NCI-H82 (cell line): ENCODE measurements around the gene DDI1.
A peak's percentile ranks its signal among the peaks of the same experiment; 100 is the strongest.

Experiments
- DNase-seq: peaks from one replicate; lab custom pipeline; 2025; lab: John Stamatoyannopoulos, UW

Gene DDI1

DNA sequence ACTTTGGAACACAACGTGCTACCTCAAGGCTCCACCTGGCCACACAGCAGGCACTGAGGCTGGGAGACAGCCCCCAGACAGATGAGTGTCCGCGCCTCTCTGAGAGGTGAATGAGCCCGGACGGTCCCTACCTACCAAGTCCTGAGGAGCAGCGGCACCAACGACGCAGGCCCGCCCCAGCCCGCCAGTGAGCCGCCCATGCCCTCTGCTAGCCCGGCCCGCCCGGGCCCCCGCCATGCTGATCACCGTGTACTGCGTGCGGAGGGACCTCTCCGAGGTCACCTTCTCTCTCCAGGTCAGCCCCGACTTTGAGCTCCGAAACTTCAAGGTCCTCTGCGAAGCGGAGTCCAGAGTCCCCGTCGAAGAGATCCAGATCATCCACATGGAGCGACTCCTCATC, at the start of gene DDI1:
Gene DDI1 (plus strand): TSS at position 53 of the 400 bp plus-strand sequence. CDS start 183 bp downstream, at position 236.
- DNase-seq = no peak

DNA sequence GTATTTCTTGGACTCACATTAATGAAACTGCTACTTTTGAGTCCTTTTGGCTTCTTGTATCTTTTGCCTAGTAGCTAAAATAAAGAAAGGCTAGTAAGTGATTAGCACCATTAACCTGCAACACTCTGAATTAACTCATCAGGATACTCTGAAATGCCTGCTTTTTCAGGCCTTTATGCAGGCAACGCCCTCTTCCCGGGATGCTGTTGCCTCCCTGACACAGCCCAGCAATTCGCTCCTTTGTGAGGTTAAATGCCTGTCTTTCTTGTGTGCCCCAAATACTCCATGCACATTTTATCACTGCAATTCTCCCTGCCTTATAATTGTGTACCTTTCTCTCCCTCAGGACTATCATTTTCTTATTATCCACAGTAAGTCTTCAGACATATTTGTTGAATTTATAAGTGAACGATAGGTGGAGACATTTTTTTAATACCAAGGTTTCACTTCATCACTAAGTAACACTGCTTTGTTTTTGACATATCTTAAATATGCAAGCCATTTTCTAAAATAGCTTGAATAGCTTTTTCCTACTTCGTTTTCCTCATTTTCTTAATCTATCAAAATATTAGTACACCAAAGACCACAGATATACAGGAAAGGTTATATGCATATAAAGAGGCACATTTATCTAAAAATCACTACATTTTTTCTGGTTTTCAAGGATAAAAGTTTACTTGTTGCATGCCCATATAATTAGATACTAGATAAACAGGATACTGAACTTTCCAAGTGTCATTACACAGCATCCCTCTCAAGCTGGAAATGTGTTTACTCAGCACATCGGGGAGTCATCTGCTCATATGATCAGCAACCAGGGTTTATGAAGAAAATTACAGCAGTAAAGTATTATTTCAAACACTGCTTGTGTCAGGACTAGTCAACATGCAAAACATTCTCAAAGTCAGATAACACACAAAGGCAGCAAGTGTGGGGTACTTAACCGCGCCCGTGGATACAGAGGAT, 48.5 kb upstream of the DDI1 start:
- DNase-seq = no peak

GRCh38 chr11:103988595-103988969, 47.9 kb upstream of the DDI1 start:
- peak; percentile 4 for DNase-seq

DNA sequence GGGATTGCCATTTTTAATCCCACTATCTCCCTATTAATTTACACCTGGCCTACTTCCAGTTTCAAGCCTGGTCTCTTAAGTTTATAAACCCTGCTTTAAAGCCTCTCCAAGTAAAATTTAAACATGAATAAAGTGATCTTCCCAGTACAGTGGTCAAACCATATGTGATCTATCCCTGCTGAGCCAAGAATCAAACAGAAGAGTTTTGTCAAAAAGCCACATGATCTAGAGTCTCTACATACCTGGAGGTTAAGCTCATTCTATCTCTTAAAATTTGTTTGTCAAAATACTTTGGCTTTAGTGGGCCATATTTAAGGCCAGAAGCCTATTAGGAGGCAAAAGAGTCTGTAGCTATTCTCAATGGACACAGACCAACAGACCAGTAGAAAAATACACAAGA, 42.9 kb upstream of the DDI1 start:
- no peak for DNase-seq

DNA sequence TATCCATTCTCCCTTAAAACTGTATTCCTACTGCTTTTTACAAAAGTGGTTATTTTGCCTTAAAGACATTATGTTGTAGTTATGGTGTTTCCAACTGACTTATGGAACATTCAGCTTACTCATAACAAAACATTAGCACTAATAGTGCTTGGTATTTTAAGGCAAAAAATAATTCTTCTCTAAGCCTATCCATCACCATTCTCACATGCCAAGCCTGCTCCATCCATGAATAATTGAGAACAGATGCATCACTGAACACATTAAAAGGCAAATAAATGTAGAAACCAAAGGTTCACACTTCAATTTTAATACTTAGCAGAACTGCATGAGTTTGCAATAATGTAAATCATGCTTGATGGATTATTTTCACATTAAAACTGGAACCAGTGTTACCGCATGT, 42.3 kb upstream of the DDI1 start:
- no peak for DNase-seq

DNA sequence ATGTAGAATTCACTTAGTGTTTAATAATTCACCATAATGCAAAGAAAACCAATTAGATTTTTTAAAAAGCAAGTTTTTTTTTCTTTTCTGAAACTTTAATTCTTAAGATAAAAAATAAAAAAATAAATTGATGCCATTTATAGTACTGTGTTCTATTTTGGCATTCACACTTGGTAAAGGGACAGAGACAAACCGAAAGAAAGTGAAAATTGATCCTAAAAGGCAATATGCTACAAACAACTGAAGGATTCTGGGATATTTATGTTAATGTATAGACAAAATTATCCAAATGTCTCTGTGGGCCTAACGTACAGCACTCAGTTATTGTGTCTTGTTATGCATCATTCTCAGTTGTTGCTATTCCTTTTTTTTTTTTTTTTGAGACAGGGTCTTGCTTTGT, 41.9 kb upstream of the DDI1 start:
- DNase-seq = no peak

GRCh38 chr11:103995896-103996295, 40.5 kb upstream of the DDI1 start:
- DNase-seq = no peak

GRCh38 chr11:103997082-103997481, 39.4 kb upstream of the DDI1 start:
- DNase-seq = no peak

DNA sequence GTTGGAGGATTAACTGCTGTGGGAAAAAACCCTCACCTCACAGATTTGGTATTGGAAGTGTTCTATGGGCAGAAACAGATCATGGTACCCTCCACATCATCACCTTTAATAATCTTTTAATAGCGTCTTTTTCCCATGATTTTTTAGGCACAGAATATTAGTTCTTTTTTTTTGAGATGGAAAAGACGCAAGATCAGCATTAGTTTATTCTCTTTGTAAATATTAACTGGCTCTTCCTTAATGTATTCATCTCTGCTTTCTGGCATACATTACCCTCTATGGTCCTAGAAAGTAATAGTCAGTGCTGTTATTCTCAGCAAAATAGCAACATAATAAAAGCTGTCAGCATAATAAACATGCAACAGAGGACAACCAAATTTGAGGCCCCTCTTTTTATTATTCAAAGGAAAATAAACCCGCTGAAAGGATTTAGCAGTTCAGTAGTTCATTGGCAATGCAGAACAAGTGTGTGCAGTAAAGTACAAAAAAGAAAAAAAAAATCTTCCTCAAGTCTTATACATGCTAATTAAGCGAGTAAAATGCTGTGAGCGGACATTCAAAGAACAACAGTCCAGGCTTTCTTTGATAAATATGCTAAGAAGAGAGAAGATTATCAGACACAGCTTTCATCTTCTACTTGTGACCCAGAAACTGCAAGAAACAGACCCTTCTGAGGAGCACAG, 37.5 kb upstream of the DDI1 start:
- no peak for DNase-seq

GRCh38 chr11:104000798-104001197, 35.6 kb upstream of the DDI1 start:
- no peak for DNase-seq

DNA sequence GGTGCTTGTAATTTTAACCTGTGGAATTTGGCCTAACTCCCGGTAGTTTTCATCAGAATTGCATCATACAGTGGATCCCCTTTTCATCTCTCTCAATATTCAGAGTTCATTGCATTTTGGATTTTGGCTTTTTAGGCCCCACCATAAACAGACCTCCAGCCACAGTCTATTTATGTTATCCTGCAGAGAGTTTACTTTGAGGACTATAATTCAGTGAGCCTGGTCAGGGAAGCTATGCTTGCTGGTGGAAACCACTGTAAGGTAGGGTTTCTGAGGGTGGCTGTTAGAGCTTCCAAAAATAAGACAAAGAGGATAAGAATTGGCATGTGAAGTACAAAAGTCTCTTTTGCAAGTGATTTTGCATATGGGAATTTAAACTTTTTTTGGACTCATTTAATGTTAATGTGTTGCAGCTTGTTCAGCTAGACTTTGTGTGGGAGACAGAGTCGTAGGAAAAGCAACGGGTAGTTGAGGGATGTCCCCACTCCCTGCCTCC, 34.8 kb upstream of the DDI1 start:
- DNase-seq = no peak

DNA sequence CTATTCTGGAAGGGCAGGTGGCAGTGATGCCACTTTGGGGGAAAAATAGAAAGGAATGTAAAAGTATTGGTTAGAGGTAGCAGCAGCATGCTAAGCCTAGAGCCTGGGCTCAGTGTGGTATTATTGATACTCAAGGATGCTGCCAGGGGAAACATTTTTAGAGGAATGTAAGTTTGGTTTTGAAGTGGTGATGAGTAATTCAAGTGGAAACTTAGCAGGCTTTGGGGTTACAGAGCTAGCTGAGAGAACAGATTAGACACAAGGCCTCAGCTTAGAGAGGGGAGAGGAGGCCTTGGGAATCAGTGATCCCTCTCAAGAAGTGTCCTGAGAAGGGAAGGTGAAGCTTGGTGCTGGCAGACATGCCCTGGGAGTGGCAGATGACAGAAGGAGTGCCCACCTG, 32.9 kb upstream of the DDI1 start:
- no peak for DNase-seq

- DNase-seq = no peak
Measured at GRCh38 chr11:104005234-104005855, 31.1 kb upstream of the DDI1 start.

DNA sequence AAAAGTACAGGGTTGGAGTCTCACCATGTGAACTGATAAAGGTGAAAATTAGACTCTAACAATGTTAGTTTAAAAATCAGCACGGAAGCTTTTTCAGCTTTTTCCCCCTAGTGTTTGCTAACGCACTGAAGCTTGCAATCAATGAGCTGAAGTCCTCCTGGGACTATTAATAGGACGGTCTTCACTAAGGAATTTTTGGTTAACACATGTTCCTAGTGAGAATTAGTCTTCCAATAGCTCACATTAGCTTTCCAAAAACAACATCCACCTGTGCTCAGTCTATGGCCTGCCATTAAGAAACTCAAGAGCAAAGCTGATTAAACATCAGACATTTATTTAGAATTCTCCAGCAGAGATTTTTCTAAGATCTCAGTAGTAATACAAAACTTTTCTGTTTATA, 26.7 kb upstream of the DDI1 start:
- no peak for DNase-seq

DNA sequence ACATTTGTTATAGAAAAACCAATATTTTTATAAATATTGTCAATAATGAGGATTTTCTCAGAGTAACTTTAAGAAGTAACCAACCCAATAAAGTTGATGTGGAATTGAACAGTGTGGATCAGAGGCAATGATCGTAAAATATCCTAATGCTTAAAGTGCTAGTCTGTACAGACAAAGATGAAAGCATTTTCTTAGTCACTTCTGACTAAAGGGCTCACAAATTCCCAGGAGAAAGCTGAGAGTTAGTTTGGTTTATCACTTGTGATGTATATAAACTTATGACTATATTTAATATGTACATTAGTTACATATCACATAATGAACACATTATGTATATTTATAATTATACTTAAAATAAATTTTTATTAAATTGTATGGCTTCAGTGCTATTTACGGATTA, 25.4 kb upstream of the DDI1 start:
- DNase-seq = no peak

DNA sequence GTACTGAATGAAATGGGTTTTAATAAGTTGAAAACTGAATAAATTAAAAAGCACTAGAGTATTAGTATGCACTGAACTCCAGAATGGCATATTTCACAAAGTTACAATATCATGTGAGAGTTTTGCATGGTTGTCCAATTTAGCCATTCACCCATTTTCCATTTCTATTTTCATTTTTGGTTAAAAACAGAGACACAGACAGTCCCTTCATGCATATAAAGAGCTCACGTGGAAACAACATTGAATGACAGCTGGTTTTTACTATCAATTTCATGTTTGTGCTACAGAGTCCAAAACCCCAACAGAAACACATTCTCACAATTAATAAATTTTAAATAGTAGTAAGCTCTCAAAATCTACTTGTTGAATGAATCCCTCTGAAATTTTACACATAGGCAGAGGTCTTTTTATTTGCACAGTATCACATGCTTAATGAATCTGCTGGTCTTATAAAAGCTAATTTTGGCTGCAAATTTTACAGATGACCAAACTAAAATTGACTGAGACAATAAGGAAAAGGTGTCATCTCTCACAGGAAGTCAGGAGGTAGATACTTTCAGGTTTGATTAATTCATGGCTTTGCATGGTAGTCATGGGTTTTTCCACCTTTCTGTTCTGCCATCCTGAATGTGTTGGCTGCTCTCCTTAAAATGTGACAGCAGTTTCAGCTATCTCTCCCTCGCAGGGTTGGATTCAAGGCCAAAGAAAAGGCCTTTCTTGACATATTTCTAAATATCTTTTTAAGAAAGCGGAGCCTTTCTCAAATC, 20.6 kb upstream of the DDI1 start:
- DNase-seq = no peak

DNA sequence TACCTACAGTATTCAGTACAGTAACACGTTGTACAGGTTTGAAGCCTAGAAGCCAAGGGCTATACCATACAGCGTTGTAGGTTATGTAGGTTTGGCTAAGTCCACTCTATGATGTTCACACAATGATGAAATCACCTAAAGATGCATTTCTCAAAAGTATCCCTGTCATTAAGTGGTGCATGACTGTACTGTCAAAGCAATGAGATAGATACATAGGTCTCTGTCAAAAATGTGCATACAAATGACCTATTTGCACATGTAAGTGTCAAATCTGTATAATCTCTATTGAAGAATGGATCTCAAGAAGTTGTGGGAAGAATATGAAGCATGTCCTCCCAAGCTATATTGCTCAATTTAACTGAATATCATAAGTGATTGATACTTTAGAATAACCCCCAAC, 11.9 kb upstream of the DDI1 start:
- DNase-seq = no peak

- no peak for DNase-seq
Measured at GRCh38 chr11:104028476-104029263, 7.8 kb upstream of the DDI1 start.

DNA sequence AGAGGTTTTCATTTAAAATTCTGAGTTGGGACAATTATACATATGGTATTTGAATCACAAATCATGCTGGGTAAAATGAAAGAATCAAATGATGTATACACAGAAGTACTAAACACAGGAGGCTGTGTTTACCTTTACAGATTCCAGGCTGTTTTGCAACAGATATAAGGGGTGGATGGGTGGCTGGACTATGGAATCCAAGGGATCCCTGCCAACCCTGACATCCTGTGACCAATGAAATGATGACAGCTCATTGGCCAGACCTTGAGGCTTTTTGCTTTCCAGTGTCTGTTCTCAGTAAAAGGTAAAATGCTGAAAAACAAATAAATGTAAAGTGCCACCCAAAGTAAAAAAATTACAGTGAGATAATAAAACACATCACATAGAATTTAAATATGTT, 3.3 kb upstream of the DDI1 start:
- DNase-seq = no peak

DNA sequence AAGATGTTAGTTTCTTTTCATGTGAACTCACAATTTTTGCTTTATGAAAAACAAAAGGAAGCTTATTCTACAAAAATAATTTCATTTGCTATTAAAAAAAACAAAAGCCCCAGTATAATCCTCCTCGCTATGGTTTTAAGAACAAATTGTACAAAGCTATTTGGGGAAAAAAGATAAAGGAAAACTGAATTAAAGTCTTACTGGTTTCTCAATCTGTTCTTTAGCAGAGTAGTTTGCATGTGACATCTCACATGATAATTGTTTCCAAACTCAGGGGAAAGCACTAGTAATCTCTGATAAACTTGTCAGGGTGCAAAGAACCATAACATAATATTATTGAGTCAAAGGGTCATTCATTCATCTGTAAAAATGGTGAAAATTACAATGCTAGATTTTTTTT, 2.9 kb upstream of the DDI1 start:
- DNase-seq = no peak

GRCh38 chr11:104036995-104037394, 555 bp downstream of the DDI1 start:
- DNase-seq = no peak
